Measurements from ENCODE around the gene C2CD2. TPM values are rescaled to one million over a fixed set of nuclear protein-coding genes. Genes with fewer than 3 reads are reported as not detected.

Gene C2CD2
- total RNA-seq, 1 experiment from 2014 or later = 9.2 TPM

- ChIA-PET CTCF (no interaction called here), POLR2A (ENCODE audit: low non-redundant PET) (no interaction called here)
- H3K36me3 ChIP-seq (ENCODE audit: insufficient read depth, low read length, poor library complexity, severe bottlenecking) = peaks cover 9% of the 10 kb centered on the region
- H3K4me1 ChIP-seq (ENCODE audit: insufficient read depth, low read length, poor library complexity, severe bottlenecking) = peaks cover 5% of the 10 kb centered on the region
- H3K9me3 ChIP-seq (ENCODE audit: low read depth, low read length, poor library complexity, severe bottlenecking) = no peaks in the 10 kb centered on the region
- H3K27ac ChIP-seq (ENCODE audit: low read depth, low read length, poor library complexity, severe bottlenecking) = no peak overlapping the region
- no TSS peak for BruUV-seq (replicated peaks)
- no peak for DNase-seq (ENCODE audit: low spot score)
- intact Hi-C loops (cut with micrococcal nuclease; ENCODE audit: unreplicated experiment) = no loop called here
- TF ChIP-seq, protein P1, sequence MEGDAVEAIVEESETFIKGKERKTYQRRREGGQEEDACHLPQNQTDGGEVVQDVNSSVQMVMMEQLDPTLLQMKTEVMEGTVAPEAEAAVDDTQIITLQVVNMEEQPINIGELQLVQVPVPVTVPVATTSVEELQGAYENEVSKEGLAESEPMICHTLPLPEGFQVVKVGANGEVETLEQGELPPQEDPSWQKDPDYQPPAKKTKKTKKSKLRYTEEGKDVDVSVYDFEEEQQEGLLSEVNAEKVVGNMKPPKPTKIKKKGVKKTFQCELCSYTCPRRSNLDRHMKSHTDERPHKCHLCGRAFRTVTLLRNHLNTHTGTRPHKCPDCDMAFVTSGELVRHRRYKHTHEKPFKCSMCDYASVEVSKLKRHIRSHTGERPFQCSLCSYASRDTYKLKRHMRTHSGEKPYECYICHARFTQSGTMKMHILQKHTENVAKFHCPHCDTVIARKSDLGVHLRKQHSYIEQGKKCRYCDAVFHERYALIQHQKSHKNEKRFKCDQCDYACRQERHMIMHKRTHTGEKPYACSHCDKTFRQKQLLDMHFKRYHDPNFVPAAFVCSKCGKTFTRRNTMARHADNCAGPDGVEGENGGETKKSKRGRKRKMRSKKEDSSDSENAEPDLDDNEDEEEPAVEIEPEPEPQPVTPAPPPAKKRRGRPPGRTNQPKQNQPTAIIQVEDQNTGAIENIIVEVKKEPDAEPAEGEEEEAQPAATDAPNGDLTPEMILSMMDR (conservative IDR thresholded peaks at IDR 0.05; ENCODE audit: low read depth, low read length) = no peak
- TF ChIP-seq EZH2 (IDR thresholded peaks at IDR 0.05; ENCODE audit: borderline replicate concordance, low read depth, low read length, poor library complexity, severe bottlenecking) = no peak
- no peaks in the 10 kb centered on the region for H3K27me3 ChIP-seq (replicated peaks; ENCODE audit: insufficient read depth, low read depth, low read length, poor library complexity)
- H3K4me3 ChIP-seq (ENCODE audit: low read depth, low read length, poor library complexity, severe bottlenecking) = no peak overlapping the region
These were observed 48.0 kb upstream of the C2CD2 start for GRCh38 chr21:42001781-42002180.

DNA sequence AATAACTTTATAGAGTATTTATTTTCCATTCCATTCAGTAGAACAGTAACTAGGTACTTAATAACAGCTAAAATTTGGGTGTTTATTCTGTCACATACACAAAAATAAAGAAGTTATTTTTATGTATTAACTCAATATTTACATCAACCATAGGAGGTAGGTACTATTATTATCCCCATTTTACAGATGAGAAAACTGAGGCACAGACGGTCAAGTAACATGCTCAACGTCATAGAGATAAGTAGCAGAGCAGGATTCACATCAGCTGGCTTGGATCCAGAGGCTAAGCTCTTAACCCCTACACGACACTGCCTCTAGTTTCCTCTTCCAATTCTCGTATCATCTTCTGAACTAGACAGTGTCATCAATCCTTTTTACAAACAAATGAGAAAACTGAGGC lies 47.1 kb upstream of the C2CD2 start:
- intact Hi-C loops (cut with micrococcal nuclease; ENCODE audit: unreplicated experiment) = no loop called here
- H3K4me1 ChIP-seq (ENCODE audit: insufficient read depth, low read length, poor library complexity, severe bottlenecking) = peaks cover 5% of the 10 kb centered on the region
- H3K27ac ChIP-seq (ENCODE audit: low read depth, low read length, poor library complexity, severe bottlenecking) = no peak overlapping the region
- BruUV-seq (replicated peaks) = no TSS peak
- ChIA-PET POLR2A (ENCODE audit: low non-redundant PET) (no interaction called here), CTCF (no interaction called here)
- no peaks in the 10 kb centered on the region for H3K27me3 ChIP-seq (replicated peaks; ENCODE audit: insufficient read depth, low read depth, low read length, poor library complexity)
- H3K9me3 ChIP-seq (ENCODE audit: low read depth, low read length, poor library complexity, severe bottlenecking) = no peaks in the 10 kb centered on the region
- TF ChIP-seq, protein P1 (conservative IDR thresholded peaks at IDR 0.05; ENCODE audit: low read depth, low read length) = no peak
- TF ChIP-seq EZH2 (IDR thresholded peaks at IDR 0.05; ENCODE audit: borderline replicate concordance, low read depth, low read length, poor library complexity, severe bottlenecking) = no peak
- no peak overlapping the region for H3K4me3 ChIP-seq (ENCODE audit: low read depth, low read length, poor library complexity, severe bottlenecking)
- no peak for DNase-seq (ENCODE audit: low spot score)
- H3K36me3 ChIP-seq (ENCODE audit: insufficient read depth, low read length, poor library complexity, severe bottlenecking) = peaks cover 11% of the 10 kb centered on the region

DNA sequence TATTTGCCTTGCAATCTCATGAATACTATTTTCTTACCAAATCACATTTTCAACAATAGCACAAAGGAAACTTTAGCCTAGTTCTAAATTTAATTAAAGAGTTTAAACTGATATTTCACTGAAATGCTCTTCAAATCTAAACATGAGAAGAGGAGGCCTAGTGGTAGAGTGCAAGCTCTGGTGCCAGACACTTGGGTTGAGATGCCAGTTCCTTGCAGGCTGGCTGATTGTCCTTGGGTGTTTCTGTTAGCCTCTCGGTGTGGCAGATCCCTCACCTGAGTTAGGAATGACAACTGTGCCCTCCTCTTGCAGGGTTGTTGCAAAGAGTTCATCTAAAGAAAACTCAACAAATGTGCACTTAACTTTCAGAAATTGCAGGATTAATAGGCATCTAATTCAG lies 43.8 kb upstream of the C2CD2 start:
- no TSS peak for BruUV-seq (replicated peaks)
- no peak for DNase-seq (ENCODE audit: low spot score)
- CTCF ChIA-PET = no interaction called here

More for the DNA sequence above, 43.8 kb upstream of the C2CD2 start:
- TF ChIP-seq, protein P1 (conservative IDR thresholded peaks at IDR 0.05; ENCODE audit: low read depth, low read length) = no peak
- TF ChIP-seq EZH2 (IDR thresholded peaks at IDR 0.05; ENCODE audit: borderline replicate concordance, low read depth, low read length, poor library complexity, severe bottlenecking) = no peak
- intact Hi-C loops (cut with micrococcal nuclease; ENCODE audit: unreplicated experiment) = no loop called here
- peak overlapping the region; percentile 17 for H3K27ac ChIP-seq (ENCODE audit: low read depth, low read length, poor library complexity, severe bottlenecking)
- no peaks in the 10 kb centered on the region for H3K4me1 ChIP-seq (ENCODE audit: insufficient read depth, low read length, poor library complexity, severe bottlenecking)
- no peaks in the 10 kb centered on the region for H3K9me3 ChIP-seq (ENCODE audit: low read depth, low read length, poor library complexity, severe bottlenecking)
- H3K4me3 ChIP-seq (ENCODE audit: low read depth, low read length, poor library complexity, severe bottlenecking) = no peak overlapping the region
- POLR2A ChIA-PET (ENCODE audit: low non-redundant PET) = no interaction called here
- H3K27me3 ChIP-seq (replicated peaks; ENCODE audit: insufficient read depth, low read depth, low read length, poor library complexity) = no peaks in the 10 kb centered on the region
- H3K36me3 ChIP-seq (ENCODE audit: insufficient read depth, low read length, poor library complexity, severe bottlenecking) = peaks cover 27% of the 10 kb centered on the region
